SU-DHL-6 (cell line): Measurements from ENCODE around the gene NPHP4.

Experiments used
- EZH2phosphoT487 ChIP-seq: fragments of 200-600 bp; sonication (generic), shearing (Covaris generic); conservative IDR thresholded peaks from 2 replicates; pipeline ENCODE4 v1.6.1; 2018; ENCODE audit warnings: mild to moderate bottlenecking, antibody characterized with exemption, low read length, moderate library complexity, mixed read lengths
- TF ChIP-seq, protein P1 (sequence below): fragments of 200-600 bp; sonication (generic); IDR thresholded peaks from one replicate; pipeline ENCODE4 v1.5.1; 2017; ENCODE audit warnings: antibody characterized with exemption, mild to moderate bottlenecking, low read length, moderate library complexity; ENCODE audit not compliant: insufficient read depth, poor library complexity, severe bottlenecking

GRCh38 chr1:5982276-5982675 lies 9.9 kb downstream of the NPHP4 start:
- TF ChIP-seq, protein P1, sequence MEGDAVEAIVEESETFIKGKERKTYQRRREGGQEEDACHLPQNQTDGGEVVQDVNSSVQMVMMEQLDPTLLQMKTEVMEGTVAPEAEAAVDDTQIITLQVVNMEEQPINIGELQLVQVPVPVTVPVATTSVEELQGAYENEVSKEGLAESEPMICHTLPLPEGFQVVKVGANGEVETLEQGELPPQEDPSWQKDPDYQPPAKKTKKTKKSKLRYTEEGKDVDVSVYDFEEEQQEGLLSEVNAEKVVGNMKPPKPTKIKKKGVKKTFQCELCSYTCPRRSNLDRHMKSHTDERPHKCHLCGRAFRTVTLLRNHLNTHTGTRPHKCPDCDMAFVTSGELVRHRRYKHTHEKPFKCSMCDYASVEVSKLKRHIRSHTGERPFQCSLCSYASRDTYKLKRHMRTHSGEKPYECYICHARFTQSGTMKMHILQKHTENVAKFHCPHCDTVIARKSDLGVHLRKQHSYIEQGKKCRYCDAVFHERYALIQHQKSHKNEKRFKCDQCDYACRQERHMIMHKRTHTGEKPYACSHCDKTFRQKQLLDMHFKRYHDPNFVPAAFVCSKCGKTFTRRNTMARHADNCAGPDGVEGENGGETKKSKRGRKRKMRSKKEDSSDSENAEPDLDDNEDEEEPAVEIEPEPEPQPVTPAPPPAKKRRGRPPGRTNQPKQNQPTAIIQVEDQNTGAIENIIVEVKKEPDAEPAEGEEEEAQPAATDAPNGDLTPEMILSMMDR, result no peak
- TF ChIP-seq EZH2phosphoT487, result no peak
